CD4-positive, alpha-beta T cell treated with Interferon alpha-2 for 1 hour (primary cell): ENCODE measurements around the gene ZNF81.
"Not testable (repeated sequence)": the region's sequence is repeated elsewhere in the genome, so short reads cannot be mapped to it uniquely, and the experiment has no call there.

ENCODE experiments used
- DNase-seq, 2 donors: peaks; one replicate each; pipeline ENCODE4 v3.0.0-alpha.2; 2020 to 2022

The ZNF81 gene

GRCh38 chrX:47936940-47937317, 100.2 kb downstream of the ZNF81 start:
- DNase-seq = no peak

- DNase-seq = no peak
Measured at GRCh38 chrX:47940448-47940847, 103.7 kb downstream of the ZNF81 start.

GRCh38 chrX:47941423-47941822, 104.7 kb downstream of the ZNF81 start:
- DNase-seq = no peak

- not testable (repeated sequence) for DNase-seq
Measured at GRCh38 chrX:47955295-47955694, 118.6 kb downstream of the ZNF81 start.

GRCh38 chrX:47956016-47956415, 119.3 kb downstream of the ZNF81 start:
- no peak for DNase-seq

GRCh38 chrX:47958206-47958605, 121.5 kb downstream of the ZNF81 start:
- not testable (repeated sequence) for DNase-seq

- peak; percentile 6 to 49 for DNase-seq
Measured at GRCh38 chrX:47958761-47959342, 122.2 kb downstream of the ZNF81 start.

- DNase-seq = peak in 1 of 2 donors; percentile 12
Measured at GRCh38 chrX:47960406-47960805, 123.7 kb downstream of the ZNF81 start.

- DNase-seq = not testable (repeated sequence)
Measured at GRCh38 chrX:47961830-47962229, 125.1 kb downstream of the ZNF81 start.

- not testable (repeated sequence) for DNase-seq
Measured at GRCh38 chrX:47965526-47965925, 128.8 kb downstream of the ZNF81 start.
